ENCODE results near the gene DLG2. TPM values are rescaled to one million over a fixed set of nuclear protein-coding genes. Genes with fewer than 3 reads are reported as not detected.

Gene DLG2
- total and polyA plus RNA-seq, 2 of the 8 experiments (the other 6 are each of a cell fraction or from before 2014, with no cell fraction given) = 1.7 to 14.3 TPM

DNA sequence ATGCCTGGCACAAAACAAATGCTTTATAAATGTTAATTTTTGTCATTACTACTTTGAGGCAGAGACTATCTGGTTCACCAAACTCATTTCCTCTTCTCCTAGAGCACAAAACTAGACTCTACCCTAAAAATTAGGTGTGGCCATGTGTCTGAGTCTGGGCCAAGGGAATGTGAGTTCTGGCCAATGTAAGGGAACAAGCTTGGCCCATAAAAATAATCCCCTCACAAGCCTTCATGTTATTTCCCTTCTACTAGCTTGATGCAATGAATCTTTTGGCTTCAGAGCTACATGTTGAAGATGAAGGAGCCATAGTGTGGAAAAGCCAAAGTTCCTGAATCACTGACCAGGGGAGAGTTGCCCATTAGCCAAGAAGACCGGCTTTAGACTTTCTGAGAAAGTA, 1934.5 kb downstream of the DLG2 start (continued):
- TF ChIP-seq GABPA (IDR thresholded peaks at IDR 0.05; ENCODE audit: borderline replicate concordance, insufficient read depth, low read length) = no peak
- TF ChIP-seq YY1 (IDR thresholded peaks at IDR 0.05; ENCODE audit: low read depth, low read length) = no peak
